ENCODE results near the gene IRF9.

Gene IRF9, protein sequence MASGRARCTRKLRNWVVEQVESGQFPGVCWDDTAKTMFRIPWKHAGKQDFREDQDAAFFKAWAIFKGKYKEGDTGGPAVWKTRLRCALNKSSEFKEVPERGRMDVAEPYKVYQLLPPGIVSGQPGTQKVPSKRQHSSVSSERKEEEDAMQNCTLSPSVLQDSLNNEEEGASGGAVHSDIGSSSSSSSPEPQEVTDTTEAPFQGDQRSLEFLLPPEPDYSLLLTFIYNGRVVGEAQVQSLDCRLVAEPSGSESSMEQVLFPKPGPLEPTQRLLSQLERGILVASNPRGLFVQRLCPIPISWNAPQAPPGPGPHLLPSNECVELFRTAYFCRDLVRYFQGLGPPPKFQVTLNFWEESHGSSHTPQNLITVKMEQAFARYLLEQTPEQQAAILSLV

GRCh38 chr14:24160850-24161804 lies at the start of gene IRF9:
Gene IRF9, plus strand, starts transcription at chr14:24161265. Its CDS starts 880 bp downstream, at chr14:24162145.
- DNase-seq: peak; percentile 98

DNA sequence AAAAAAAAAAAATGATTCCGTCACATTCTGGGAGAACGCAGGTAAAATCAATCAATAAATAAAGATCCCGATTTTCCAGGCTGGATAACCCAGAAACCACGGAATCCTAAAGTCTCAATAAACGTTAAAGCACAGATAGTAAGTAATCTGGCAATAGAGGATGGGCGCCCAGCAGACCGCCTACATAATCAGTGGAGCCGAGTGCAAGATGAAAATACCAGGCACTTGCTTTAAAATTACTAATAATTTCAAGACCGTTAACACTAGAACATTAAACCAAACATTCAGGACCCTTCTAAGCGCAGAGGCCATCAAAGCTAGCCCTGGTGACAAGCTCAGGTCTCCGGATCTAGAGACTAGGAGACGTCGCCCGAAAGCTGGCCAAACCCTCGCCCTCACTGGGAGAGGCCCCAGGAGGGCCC lies 47.7 kb upstream of the IRF9 start:
- no peak for DNase-seq

DNA sequence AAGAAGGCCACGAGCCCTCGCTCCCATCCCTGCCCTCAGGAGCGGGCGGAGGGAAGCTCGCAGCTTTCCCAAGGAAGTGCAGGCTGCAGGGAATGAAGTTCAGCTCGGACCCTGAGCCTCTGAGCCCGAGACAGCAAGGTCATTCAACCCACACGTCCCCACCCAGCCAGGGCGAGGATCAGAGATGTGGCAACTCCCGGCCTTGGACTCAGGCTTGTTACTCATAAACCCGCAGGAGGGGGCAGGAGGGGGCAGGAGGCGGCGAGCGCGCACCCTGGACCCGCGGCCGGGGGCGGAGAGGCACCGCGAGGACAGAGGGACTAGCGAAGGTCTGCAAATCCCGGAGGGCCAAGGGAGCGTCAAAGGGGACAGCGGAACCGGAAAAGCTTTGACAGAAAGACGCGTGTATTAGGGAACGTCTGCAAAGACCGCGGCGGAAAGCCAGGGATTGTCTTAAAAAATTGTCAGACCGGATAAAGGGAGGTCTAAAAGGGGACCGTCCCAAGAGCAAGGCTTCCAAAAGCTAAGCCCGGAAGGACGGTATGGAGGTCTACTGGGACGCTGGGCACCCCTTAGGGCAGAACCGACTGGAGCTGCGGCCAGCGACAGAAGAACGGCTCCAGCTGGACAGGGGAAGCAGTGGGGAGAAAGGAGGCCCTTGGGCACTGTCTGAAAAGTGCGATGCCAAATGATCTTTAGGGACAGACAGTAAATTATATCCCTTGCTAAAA lies 47.1 kb upstream of the IRF9 start:
- peak; percentile 84 for DNase-seq

DNA sequence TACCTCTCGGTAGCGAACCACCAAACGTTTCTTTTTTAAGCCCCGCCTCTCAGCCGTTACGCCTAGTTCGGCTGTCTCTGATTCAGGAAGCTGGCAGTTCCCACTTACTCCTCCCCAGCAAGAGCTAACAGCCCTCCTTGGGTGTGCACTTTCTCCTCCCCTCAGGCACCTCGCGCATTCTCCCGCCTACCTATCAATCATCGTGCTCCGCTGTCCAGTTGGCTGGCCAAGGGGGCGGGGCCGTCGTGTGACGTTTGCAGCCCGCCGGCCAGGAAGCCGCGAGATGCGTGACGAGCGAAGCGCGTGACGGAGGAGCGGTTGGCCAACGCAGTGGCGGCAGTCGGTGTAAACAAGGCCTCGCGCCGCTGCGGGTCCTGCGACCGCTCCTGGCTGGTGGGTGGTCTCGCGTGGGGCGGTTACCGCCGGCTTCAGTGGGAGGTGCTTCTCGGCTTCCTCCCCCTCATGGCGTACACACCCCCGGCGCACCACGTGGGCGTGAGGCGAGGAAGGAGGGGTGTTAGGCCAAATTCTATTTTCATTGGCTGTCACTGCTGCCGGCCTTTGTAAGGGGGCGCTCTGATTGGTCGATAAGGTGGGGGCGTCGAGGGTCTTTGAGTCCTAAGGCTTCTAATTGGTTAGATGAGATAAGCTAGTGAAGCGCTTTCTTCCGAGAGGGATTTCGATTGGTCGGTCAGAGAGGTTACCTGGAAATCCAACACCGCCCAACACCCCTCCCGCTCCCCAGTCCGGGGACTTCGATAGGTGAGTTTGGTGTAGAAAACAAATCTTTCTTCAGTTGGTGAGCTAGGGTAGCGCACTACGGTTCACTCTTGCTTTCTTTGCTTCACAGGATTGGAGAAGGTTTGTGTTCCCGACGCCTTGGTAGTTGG lies 46.3 kb upstream of the IRF9 start, which contains the start of the genes DCAF11 and NRL:
Gene DCAF11, plus strand, starts transcription at position 246 of the 890 bp plus-strand sequence. CDS start 818 bp downstream, outside the sequence.
Gene NRL, minus strand, starts transcription at position 418 of the 890 bp plus-strand sequence. CDS start 32,101 bp downstream, outside the sequence.
- DNase-seq: peak; percentile 99

DNA sequence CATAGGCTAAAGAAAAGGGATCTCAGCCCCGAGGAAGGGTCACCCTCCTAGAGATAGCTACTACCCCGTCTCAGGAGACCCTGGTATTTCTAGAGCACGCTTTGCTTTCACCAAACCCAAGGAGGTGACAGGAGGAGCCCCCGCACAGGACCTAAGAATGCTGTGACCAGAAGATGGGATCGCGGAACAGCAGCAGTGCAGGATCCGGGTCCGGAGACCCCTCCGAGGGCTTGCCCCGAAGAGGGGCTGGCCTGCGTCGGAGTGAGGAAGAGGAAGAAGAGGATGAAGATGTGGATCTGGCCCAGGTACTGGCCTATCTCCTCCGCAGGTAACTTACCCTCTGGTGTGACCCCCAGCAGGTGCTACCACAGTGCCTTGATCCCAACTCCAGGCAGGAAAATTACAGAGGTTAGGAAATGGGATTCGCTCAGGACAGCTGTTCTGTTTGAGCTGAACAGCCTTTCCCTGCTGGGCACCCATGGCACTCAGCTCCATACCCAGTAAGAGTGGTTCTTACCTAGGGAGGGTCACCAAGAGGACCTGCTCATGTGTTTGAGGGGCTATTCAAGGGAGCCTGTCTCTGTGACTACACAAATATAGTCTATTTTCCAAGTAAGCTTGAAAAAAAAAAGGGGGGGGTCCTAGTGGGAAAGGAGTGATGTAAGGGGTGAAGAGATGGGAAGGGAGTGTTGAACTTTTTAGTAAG lies 45.5 kb upstream of the IRF9 start:
- DNase-seq: no peak

DNA sequence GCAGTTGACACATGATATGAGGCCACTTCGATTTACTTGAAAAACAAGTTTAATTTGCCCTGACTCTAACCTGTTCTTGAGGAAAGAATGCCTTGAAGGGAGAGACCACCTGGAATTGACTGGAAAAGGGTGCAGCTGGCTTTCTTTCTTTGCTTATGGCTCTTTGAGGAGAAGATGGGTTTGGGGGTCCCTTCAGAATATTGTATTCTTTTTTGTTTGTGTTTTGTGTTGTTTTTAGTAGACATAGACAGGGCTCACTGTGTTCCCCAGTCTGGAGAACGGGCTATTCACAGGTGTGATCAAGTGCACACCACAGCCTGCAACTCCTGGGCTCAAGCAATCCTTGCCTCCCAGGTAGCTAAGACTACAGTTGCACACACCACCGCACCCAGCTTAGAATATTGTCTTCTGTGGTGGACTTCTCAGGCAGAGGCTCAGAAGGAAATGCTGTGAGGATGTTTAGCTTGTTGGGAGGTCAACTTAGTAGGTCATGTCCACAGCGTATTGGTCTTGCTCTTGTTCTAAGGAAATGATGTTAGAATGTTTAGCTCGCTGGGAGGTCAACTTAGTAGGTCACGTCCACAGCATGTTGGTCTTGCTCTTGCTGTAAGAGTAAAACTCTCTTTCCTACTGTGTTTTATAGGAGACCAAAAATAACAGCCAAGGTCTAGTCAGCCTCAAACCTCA lies 44.8 kb upstream of the IRF9 start:
- DNase-seq: no peak

DNA sequence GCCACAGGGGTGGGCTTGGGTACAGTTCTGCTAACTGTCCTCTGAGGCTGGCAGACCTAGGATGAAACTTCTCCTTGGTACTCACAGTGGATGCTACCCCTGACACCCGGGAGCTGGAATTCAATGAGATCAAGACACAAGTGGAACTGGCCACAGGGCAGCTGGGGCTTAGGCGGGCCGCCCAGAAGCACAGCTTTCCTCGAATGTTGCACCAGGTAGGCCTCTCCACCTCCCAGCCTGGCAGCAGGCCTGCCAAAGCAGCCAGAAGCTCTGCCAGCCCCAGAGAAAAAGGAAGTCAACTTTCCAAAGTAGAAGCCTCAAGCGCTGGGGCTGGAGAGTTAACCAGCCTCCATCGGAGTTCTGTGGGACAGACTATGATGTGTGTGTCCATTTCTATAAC lies 43.9 kb upstream of the IRF9 start:
- no peak for DNase-seq

DNA sequence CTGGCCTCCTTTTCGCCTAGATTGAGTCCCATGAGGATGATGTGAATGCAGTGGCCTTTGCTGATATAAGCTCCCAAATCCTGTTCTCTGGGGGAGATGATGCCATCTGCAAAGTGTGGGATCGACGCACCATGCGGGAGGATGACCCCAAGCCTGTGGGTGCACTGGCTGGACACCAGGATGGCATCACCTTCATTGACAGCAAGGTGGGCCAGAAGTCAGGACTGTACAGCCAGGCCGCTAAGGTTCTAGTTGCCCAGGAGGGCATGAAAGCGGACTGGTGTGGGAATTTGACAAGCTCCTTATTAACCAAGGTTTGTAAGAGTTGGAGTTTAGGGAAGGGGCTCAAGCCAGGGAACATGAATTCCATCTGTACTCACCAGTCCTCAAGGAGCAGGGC lies 41.4 kb upstream of the IRF9 start:
- no peak for DNase-seq

GRCh38 chr14:24121210-24121609 lies 39.9 kb upstream of the IRF9 start:
- DNase-seq: no peak

- no peak for DNase-seq
Measured at GRCh38 chr14:24122416-24122815, 38.6 kb upstream of the IRF9 start.

DNA sequence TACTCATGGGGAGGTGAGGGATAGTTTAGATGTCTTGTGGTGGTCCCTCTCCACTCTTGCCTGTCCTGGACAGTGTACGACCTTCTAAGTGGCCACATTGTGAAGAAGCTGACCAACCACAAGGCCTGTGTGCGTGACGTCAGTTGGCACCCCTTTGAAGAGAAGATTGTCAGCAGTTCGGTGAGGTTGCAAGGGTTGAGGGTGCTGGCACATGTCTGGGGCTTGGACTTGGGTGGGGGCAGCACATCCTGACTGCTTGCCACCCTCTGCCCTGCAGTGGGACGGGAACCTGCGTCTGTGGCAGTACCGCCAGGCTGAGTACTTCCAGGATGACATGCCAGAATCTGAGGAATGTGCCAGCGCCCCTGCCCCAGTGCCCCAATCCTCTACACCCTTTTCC lies 38.2 kb upstream of the IRF9 start:
- DNase-seq: no peak

DNA sequence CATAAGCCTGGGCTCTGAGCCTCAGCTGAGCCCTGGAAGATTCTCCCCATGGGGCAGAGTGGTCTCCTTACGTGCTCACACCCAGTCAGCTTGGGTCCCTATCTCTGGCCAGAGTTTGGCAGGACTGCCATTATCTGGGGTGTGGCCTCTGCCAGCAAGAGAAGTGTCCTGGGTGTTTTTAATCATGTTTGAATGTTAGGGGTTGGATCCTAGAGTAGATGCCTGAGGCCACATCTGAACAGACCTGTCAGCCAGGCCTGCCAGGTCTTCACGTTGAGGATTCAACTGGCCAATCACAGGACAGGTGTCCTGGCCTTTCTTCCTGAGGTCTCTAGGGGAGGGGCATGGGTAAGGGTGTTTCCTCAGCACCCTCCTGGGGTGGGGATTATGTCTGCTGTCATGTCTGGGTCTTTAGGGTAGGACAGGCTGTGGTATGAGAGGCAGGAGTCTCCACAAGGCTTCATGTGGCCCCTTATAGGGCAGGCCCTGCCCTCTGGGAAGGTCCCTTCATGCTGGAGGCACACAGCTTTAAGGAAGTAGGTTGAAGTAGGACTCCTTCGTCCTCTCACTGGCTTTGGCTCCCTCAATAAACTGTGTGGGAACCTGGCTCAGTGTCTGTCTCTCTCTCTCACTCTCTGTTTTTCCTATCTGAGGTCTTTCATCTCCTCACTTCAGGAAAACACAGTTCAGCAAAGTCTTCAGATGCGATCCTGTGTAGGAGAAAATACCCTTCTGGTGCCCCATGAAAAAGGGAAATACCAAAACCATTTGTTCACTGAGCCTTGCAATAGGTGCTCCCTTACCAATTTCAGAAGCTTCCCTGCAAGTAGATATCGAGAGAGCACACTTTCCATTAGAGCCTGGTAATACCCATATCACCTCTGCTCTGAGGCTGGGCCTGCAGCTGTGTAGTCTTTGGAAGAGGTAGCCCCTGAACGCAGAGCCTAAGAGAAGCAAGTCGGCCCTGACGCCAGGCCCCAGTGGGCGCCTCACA lies 37.3 kb upstream of the IRF9 start:
- DNase-seq: no peak

DNA sequence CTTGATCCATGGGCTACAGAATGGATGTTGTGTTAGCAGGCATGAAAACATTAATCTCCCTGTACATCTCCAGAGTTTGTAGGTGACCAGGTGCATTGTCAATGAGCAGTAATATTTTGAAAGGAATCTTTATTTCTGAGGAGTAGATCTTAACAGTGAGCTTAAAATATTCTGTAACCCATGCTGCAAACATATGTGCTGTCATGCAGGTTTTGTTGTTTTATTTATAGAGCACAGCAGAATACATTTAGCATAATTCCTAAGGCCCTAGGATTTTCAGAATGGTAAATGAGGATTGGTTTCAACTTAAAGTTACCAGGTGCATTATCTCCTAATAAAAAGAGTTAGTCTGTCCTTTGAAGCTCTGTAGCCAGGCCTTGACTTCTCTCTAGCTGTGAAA lies 34.1 kb upstream of the IRF9 start:
- no peak for DNase-seq

GRCh38 chr14:24127673-24128072 lies 33.4 kb upstream of the IRF9 start:
- DNase-seq: no peak

GRCh38 chr14:24129410-24129998 lies 31.6 kb upstream of the IRF9 start:
- DNase-seq: no peak

GRCh38 chr14:24130380-24130716 lies 30.7 kb upstream of the IRF9 start, which contains the start of gene FITM1:
Gene FITM1, plus strand, starts transcription at chr14:24130659. Its CDS starts 905 bp downstream, at chr14:24131564.
- no peak for DNase-seq

DNA sequence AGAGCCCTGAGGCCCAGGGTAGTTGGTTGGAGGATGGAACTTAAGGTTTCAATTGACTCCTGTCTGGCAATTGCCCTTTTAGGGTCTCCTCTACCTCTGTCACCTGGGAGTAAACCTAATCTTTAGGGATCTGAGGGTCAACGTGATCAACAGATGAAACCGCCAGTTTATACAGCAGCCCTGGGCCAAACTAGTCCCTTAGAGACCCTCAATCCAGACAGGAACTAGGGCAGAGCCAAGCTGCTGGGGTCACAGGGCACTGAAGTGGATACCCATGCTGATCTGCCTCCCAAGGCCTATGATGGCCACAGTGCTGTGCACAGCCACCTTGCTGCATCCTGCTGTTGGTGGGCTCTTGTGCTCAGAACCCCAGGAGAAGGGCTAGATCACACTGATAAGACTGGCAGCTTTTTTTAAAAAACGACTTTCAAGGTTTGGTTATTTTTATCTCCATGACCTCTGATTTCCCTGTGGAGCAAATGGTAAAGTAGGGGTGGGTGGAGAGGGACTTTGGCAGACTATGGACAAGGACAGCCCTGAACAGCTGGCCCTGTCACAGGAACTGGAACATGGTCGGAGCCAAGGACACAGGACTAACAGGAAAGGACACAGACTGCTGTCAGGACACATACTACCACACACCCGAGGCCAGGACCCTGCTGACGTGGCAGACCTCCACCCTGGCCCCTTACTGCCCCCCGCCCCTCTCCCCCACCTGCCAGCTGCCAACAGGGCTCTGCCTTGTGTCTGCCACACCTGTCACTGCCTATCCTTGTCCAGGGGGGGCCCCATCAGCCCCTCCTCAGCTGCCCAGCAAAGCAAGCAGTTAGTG lies 30.1 kb upstream of the IRF9 start:
- DNase-seq: no peak

- no peak for DNase-seq
Measured at GRCh38 chr14:24131549-24131966, 29.5 kb upstream of the IRF9 start.

All from CD4-positive, alpha-beta T cell treated with Interleukin-12 subunit alpha and Interleukin-12 subunit beta, for 1 hour (primary cell).